Measurements from ENCODE around the gene CCDC33.

- TF ChIP-seq, protein P1, sequence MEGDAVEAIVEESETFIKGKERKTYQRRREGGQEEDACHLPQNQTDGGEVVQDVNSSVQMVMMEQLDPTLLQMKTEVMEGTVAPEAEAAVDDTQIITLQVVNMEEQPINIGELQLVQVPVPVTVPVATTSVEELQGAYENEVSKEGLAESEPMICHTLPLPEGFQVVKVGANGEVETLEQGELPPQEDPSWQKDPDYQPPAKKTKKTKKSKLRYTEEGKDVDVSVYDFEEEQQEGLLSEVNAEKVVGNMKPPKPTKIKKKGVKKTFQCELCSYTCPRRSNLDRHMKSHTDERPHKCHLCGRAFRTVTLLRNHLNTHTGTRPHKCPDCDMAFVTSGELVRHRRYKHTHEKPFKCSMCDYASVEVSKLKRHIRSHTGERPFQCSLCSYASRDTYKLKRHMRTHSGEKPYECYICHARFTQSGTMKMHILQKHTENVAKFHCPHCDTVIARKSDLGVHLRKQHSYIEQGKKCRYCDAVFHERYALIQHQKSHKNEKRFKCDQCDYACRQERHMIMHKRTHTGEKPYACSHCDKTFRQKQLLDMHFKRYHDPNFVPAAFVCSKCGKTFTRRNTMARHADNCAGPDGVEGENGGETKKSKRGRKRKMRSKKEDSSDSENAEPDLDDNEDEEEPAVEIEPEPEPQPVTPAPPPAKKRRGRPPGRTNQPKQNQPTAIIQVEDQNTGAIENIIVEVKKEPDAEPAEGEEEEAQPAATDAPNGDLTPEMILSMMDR (IDR thresholded peaks at IDR 0.05; ENCODE audit: low read length): no peak
- TF ChIP-seq EZH2 (optimal IDR thresholded peaks at IDR 0.05; ENCODE audit: low read depth, low read length): no peak
Measured at GRCh38 chr15:74240002-74240568, 4.0 kb downstream of the CCDC33 start.
